GM18868 (cell line): Measurements from ENCODE around the gene SPECC1.

Experiments used
- ATAC-seq: cut with Tn5 transposase; IDR thresholded peaks from one replicate; pipeline ENCODE4 v1.9.1; 2021; ENCODE audit warnings: mild to moderate bottlenecking, moderate library complexity; ENCODE audit not compliant: unreplicated experiment

Gene SPECC1

DNA sequence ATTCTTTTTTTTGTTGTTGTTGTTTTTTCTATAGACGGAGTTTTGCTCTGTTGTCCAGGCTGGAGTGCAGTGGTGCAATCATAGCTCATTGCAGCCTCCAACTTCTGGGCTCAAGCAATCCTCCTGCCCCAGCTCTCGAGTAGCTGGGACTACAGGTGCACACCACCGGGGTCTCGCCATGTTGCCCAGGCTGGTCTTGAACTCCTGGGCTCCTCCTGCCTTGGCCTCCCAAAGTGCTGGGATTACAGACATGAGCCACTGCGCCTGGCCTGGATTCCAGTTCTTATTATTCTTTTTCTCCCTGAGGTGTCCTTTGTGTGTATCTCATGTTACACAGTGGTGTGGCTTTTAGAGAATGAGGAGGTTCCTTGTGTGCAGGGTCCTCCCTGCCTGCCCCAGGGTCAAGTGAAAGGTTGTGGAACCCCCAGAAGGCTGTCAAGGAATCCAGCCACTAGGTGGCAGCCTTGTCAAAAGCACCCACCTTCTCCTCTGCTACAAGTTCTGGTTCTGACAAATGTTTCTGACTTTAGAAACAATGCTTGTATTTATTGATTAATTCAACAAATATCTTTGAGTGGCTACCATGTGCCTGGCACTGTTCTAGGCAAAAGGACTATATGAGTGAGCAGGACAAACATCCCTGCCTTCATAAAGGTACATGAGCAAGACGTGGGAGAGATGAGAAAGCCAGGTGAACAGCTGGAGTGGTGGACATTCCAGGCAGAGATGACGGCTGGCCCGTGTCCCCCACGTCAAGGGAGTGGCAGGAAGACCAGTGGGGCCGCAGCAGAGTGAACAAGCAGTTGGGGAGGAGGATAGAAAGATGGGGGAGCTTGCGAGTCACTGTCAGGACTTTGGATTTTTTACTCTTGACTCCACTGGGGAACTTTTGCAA lies 112.4 kb downstream of the SPECC1 start:
- ATAC-seq = no peak

DNA sequence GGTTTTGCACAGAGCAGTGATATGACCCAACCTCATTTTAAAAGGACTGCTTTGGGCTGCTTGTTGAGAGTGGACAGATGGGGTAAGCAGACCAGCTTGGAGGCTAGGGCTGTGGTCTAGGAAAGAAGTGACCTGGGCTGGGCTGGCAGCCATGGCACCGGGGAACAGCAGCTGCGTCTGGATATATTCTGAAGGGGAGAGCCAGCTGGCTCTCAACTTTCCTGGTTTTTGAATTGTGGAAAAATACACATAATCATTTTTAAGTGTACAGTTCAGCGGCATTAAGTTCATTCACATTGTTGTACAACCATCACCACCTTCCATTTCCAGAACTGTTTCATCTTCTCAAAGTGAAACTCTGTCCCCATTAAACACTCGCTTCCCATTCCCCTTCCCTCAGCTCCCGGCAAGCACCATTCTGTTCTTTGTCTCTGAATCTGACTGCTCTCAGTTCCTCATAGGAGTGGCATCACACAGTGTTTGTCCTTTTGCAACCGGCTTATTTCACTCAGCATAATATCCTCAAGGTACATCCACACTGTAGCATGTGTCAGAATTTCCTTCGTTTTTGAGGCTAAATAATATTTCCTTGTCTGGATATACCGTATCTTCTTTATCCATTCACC lies 113.2 kb downstream of the SPECC1 start:
- ATAC-seq = no peak

DNA sequence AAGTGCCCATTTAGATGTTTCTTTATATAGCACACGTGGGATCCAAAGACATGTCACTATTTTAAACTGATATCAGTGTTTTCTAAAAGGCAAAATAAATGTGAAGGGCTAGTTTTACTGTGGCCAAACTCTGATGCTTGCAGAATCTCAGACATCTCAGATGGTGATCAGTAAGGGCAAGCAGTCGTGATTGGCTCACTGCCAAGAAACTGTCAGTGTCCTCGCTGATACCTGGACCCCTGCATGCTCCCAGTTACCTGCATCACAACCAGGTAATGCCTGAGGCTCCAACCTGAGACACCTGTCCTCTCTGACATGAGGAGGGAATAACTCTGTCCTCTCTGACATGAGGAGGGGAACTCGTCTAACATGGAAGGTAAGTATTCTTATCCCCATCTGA lies 114.0 kb downstream of the SPECC1 start:
- no peak for ATAC-seq

DNA sequence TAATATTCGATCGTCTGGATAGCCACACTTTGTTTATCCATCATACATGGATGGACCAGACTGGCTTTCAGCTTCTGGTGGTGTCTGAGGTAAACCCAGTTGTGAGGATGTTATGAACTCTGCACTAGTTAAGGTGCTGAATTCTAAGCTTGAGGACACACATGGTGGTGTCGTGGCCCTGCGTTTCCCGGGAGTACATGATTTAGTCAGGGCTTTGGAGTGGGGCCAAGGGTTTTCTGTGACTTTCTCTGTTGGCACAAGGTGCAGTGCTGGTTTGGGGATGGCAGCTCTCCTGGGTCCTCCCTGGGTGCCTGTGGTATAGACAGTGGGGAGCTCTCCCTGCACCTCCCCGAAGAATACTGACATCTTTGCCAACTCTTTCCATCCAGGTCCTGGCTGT lies 116.6 kb downstream of the SPECC1 start:
- ATAC-seq = no peak

DNA sequence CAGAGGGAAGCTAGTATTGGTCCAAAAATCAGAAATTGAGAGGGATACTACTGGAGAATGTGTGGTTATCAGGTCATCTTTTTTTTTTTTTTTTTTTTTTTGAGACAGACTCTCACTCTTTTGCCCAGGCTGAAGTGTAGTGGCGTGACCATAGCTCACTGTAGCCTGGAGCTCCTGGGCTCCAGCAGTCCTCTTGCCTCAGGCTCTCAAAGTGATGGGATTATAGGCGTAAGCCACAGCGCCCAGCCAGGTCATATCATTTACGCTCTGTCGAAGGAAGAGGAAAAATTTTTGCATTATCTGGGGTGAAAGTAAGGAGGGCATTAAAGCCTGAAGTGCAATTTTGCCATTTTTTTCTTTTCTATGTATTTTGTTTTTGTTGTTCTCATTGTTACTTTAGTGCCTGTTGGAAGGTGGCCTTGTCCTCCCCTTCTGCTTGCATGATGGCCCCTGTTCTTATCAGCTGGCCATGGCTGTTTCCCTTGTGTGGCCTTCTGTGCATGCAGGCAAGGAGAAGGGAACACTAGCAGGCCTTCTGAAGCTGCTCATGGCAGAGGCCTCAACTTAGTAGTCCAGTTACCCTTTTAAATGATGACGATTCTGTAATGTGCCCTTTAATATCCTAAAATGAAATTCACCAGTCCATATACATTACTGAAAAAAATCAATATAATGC lies 118.3 kb downstream of the SPECC1 start:
- no peak for ATAC-seq

DNA sequence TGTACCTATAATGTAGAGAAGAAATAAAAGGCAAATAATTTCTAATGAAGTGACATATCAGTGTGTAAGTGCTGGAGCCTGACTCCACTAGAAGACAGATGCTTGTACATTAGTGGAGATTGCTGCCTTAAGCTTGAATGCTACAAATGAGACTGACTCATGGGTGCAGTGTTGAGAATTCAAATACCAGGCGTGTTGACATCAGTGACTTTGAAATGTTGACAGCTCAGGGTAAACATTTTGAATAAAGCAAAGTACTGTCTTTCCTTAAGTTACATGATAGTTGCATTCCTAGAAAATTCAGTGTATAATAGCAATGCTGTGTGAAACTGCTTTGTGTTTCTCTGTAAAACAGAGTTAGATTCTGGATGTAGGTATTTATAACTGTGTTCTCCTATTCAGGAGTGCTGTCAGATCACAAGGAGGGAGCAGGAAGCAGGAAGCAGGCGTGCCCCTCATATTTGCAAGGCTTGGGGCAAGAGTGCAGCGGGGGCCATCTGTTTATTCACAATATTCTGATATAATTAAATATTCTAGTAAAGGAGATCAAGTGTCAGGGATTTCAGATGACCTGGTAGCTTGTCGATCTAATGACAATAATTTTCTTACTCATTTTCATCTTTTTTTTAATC lies 119.0 kb downstream of the SPECC1 start:
- ATAC-seq = no peak

DNA sequence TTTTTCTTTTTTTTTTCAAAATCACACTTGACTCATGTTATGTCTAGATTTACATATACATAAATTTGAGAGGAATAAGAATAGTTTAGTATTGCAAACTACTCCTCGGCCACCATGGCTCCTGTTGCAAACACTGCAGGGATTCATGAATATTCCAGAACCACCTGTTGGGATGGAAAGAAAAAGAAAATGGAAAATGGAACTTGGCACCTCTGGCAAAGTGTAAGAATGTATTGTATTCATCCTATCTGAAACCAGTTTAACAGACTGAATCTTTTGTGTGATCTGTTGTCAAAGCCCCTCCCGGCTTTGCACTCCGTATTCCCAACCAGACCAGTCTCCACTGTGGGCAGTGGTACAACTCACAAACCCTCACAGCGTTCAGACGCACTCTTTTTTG lies 124.4 kb downstream of the SPECC1 start:
- ATAC-seq = no peak

DNA sequence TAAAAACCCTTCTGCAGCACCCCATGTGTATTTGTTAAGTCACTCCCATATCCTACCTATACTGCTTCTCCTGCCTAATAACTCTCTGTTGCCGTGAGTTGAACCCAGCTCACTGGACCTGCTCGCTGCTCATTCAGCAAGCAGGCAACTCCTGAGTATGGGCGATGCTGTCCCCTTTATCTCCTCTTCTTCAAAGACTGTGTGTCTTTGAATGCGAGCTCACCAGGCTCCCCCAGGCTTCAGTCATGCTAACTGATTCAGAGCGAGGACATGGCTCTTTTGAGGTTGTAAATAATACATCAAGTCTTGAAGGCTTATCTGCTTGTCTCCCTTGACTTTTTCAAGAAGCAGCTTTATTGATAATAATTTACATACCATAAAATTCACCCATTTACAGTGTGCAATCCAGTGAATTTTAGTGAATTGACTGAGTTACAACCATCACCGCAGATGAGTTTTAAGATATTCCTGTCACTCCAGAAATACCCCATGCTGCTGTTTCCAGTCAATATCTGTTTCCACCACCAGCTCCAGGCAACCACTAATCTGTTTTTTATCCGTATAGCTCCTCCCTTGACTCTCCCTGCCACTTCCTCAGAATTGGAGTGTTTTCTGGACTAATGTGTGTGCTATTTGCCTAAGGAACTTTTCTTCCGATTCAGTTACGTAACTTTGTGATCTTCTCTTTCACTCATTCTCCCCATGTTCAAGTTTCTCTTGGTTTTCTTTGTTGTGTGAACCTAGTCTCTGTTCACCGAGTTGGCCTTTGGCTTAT lies 132.2 kb downstream of the SPECC1 start:
- no peak for ATAC-seq

DNA sequence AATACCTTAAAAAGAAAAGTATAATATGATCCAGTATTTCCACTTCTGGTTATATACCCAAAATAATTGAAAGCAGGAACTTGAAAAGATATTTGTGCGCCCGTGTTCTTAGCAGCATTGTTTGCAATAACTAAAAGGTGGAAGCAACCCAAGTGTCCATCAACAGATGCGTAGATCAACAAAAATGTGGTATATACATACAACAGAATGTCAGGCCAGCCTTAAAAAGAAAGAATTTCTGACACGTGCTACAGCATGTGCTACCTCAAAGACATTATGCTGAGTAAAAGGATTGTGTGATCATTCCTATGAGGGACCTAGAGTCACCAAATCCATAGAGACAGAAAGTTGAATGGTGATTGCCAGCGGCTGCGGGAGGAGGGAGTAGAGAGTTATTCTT lies 133.1 kb downstream of the SPECC1 start:
- ATAC-seq = no peak

DNA sequence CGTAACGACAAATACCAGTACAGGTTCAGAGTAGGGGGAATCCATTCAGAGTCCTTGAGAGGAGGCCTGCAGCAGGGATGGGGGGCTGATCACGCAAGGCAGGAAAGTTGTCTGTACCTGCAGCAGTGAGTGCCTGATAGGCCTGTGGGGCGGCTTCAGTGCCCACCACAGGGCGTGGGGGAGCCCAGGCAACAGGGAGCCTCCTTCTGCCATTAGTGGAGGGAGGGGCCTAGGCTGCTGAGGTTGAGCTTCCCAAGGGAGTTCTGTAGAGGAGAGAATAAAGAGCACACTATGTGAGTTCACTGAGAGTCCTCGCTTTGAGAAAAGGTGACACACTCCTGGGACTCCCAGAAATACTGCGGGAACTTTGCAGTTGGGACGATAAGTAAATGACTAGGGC lies 134.6 kb downstream of the SPECC1 start:
- ATAC-seq = no peak

DNA sequence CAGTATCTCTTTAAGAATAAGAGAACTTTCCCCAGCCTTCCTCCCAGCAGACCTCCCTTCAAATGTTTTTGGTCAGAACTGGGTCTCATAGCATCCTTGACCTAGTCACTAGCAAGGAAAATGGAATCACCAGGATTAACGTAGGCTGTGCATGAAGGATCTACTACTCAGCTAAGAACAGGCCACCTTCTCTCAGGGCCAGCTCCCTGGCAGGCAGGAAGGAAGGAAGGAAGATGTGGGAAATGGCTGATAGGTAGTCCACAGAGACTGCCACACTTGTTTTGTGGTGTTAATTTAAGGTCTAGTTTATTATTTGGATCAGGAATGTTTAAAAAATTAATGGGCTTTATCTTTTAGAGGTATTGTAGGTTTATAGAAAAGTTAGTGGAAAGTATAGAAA lies 136.4 kb downstream of the SPECC1 start:
- ATAC-seq = no peak

DNA sequence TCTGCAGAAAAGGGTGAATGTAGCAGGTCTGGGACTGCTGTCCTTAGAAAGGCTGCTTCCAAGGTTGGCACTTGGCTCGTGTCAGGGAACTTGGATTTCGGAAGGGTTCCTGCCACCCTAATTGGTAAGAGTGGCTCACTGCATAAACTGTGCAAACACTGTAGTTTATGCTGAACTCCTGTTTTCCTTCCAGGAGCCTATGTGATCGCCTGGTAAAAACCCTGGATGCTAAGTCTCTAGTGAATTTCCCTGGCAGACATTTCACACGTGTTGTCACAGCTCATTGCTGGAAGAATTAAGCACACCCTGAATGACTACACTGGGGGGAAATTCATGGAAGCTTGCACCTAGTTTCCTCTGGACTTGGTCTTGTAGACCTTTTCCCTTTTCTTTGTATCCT lies 140.1 kb downstream of the SPECC1 start:
- no peak for ATAC-seq

DNA sequence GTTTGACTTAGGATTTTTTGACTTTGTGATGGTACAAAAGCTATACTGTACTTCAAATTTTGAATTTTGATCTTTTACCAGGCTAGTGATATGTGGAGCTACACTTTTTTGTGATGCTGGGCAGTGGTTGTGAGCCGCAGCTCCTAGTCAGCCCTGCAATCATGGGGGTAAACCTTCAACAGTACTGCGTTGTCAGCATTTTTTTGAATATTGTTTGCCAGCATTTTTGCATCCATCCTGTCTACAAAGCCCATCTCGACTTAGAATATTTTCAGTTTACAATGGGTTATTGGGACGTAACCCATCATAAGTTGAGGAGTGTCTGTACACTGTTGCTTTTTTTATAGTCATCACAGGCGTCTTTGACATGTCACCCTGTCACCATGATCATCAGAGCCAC lies 142.0 kb downstream of the SPECC1 start:
- no peak for ATAC-seq

DNA sequence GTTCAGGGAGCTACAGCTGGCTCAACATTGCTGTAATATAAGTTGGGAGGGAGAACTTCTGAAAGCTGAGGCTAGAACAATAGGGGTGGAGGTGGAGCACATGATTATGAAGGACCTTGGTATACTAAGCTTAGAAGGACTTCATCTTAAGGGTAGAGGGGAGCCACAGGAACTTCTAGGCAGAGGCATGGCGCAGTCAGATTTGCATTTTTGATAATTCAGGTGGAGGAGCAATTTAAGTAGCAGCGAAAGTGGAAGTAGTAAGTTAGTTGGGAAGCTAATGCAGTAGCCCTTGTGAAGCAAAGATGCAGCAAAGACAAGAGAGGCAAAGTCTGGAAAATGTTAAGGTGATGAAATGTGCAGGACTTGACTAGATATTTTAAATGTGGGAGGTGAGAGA lies 144.1 kb downstream of the SPECC1 start:
- ATAC-seq = no peak

DNA sequence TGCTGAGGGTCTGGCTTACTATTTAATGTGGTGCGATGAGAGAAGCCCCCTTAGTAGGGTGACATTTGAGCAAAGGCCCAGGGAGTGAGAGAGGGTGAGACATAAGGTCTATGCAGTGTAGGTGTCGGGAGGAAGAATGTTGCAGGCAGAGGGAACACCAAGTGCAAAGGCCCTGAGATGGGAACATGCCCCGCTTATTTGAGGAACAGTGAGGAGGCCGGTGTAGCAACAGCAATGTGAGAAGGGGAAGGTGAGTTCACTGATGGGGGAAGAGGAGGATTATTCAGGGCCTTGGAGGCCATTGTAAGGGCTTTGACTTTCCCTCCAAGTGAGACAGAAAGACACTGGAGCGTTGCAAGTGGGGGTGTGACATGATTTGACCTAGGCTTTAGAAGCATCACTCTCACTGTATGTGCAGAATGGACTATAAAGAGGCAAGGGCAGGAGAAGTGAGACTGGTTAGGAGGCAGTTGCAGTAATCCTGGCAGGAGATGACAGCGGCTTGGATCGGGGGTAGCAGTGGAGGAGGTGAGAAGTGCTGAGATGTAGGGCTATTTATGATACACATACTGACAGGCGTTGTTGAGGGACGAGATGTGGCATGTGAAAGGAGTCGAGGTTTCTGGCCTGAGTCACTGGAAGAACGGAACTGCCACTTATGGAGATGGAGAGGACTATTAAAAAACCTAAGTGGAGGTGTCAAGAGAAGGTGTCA lies 145.3 kb downstream of the SPECC1 start:
- ATAC-seq = no peak

DNA sequence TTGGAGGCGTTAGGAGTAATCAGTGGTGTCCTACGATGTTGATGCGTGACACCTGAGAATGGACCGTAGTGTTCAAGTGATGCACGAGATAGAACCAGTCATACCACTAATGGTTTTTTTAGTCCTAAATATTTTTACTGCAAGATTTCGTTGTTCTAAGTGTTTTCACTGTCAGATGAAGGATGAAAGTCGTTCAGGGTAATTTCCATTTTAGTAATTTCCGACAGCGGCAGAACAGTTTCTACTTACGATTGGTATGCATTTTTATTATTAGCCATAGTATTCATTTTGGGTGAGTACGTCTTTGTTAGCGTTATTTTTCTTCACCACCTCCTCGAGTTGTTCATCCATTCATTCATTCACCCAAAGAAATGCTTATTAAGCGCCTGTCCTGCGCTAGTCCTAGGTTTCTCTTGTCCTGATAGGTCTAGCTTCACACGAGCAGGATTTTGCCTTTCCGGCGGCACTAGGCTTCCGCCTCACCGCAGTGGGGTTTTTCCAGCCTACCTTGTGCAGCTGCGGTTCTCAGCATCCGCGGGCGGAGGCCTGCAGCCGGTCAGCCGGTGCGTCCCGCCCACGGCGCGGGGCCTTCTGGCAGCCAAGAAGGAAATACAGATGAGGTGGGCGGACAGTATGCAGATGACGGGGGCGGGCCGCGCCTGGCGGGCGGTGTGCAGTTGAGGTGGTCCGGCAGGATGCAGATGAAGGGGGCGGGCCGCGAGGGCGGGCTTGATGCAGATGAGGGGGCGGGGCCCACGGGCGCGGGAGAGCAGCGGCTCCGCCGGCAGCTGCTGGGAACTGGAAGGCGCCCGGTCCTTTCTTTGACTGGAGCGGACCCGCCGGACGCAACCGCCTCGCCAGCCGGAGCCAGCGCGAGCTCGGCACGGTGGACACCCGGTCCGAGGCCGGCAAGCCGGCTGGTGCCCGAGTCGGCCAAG lies 146.4 kb downstream of the SPECC1 start:
- ATAC-seq = peak; percentile 91

DNA sequence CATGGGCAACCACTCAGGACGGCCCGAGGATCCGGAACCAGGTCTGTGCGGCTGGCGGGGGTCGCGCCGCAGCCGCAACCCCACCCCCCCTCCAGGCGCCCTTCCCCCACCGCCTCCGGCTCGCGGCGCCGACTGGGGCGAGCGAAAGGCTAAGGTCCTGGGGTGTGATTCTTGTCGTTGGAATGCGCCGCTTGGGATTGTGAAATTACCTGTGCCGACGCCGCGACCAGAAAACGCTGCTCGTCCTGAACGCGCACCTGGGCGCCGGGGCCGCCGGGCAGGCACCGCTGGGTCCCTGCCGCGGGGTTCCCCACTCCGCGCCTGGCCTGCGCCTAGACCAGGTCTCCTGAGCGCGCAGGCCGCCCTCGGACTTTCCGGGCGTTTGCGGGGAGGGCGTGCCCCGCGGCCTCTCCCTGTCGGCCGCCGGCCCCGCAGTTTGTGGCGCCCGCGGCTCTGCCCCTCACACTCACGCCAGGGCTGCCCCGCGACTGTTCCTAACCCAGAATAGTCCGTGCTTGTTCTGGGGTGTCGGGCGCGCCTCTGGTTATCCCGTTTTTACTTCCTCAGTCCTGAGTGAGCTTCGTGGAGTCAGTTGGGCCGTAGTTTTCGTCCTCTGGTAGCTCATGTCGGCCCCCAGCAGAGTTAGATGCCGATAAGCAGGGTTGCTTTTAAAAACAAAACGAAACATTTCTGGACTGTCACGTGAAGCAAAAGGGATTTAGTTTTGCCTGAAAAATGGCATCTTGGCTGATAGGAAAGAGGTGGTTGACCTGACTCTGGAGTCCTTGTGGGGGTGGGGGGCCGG lies 147.2 kb downstream of the SPECC1 start:
- peak; percentile 13 for ATAC-seq

DNA sequence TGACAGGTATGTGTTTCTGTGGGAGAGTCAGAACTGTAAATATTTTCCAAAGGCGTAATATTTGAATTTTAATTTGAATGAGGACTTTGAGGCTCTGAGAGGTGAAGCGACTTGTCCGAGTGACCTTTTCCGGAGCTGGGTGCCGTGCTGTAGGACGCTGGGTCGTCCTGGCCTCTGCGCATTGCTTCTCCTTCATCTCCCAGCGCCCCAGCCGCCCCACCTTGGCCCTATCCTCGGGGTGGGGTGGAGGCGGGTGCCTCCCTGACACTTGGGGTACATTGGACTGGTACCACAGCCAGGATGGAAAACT lies 147.8 kb downstream of the SPECC1 start:
- ATAC-seq = no peak
